HepG2 (cell line): ENCODE measurements around the gene HLA-DOA. TPM values are rescaled to one million over a fixed set of nuclear protein-coding genes. Genes with fewer than 3 reads are reported as not detected.

Experiments
- BRD4 ChIP-seq: sonication (generic); formaldehyde crosslinking; IDR thresholded peaks from 2 replicates; pipeline ENCODE4 v1.4.0; 2020; ENCODE audit warnings: missing genetic modification reagents
- FOXM1 ChIP-seq: sonication (generic); formaldehyde crosslinking; IDR thresholded peaks from 2 replicates; pipeline ENCODE4 v1.5.0; 2020; ENCODE audit warnings: missing genetic modification reagents
- HIVEP1 ChIP-seq: sonication (generic); formaldehyde crosslinking; IDR thresholded peaks from 2 replicates; pipeline ENCODE4 v1.4.0; 2020; ENCODE audit warnings: mild to moderate bottlenecking, missing genetic modification reagents
- NFIC ChIP-seq: IDR thresholded peaks from 2 replicates; pipeline ENCODE4 v1.6.1; 2012; ENCODE audit warnings: mild to moderate bottlenecking, low read length, inconsistent platforms
- RELA ChIP-seq: sonication (generic); formaldehyde crosslinking; IDR thresholded peaks from 2 replicates; pipeline ENCODE4 v1.4.0; 2020; ENCODE audit warnings: missing genetic modification reagents
- TEAD3 ChIP-seq: optimal IDR thresholded peaks from 2 replicates; pipeline ENCODE3; 2016; ENCODE audit warnings: borderline replicate concordance
- ZFP36L1 ChIP-seq: sonication (generic); formaldehyde crosslinking; IDR thresholded peaks from 2 replicates; pipeline ENCODE4 v1.8.0; 2022; ENCODE audit warnings: mild to moderate bottlenecking, missing genetic modification reagents, moderate library complexity
- ZNF225 ChIP-seq: sonication (generic); formaldehyde crosslinking; IDR thresholded peaks from 2 replicates; pipeline ENCODE4 v1.4.0; 2020; ENCODE audit warnings: mild to moderate bottlenecking, missing genetic modification reagents
- ZNF24 ChIP-seq: fragments of 450-650 bp; IDR thresholded peaks from 2 replicates; pipeline ENCODE4 v1.6.1; 2017; ENCODE audit warnings: antibody characterized with exemption, mild to moderate bottlenecking
- ZNF331 ChIP-seq: sonication (generic); formaldehyde crosslinking; IDR thresholded peaks from 2 replicates; pipeline ENCODE4 v1.4.0; 2020; ENCODE audit warnings: missing genetic modification reagents
- ZNF333 ChIP-seq: sonication (generic); formaldehyde crosslinking; IDR thresholded peaks from 2 replicates; pipeline ENCODE4 v1.4.0; 2020; ENCODE audit warnings: mild to moderate bottlenecking, missing genetic modification reagents, borderline replicate concordance
- ZNF564 ChIP-seq: sonication (generic); formaldehyde crosslinking; IDR thresholded peaks from 2 replicates; pipeline ENCODE4 v1.8.1; 2023; ENCODE audit warnings: mild to moderate bottlenecking, missing genetic modification reagents
- ZNF709 ChIP-seq: sonication (generic); formaldehyde crosslinking; IDR thresholded peaks from 2 replicates; pipeline ENCODE4 v1.5.0; 2020; ENCODE audit warnings: mild to moderate bottlenecking, missing genetic modification reagents
- polyA plus RNA-seq, 8 experiments: library from polyadenylated mRNA; depleted of rRNA in 3 of 8; stranded (reverse) in 7 of 8; unstranded in 1 of 8; fragments of >200 nt; fragmentation: Illumina TruSeq in 4 of 8; extraction: Trizol in 4 of 8; gene quantifications; 2 replicates each; pipeline versions ENCODE4 v1.2.1 to v1.2.3, GENCODE V29; 2011 to 2016; ENCODE audit warnings: low read depth in 4 of 8, missing spikeins in 1 of 8, mixed read lengths in 1 of 8; ENCODE audit not compliant: insufficient read depth in 1 of 8
- total RNA-seq, 5 experiments: library from RNA; depleted of rRNA; stranded (reverse); fragments of >200 nt; fragmentation: Illumina TruSeq; extraction: Trizol; gene quantifications; 2 replicates each; pipeline ENCODE4 v1.2.3, GENCODE V29; 2016; ENCODE audit warnings: low read depth in 1 of 5
- TF ChIP-seq, protein P1 (sequence below): sonication (generic); formaldehyde crosslinking; IDR thresholded peaks from 2 replicates; pipeline ENCODE4 v1.5.0; 2020; ENCODE audit warnings: mild to moderate bottlenecking, missing genetic modification reagents, borderline replicate concordance
- TF ChIP-seq, protein P2 (sequence below): sonication (generic); formaldehyde crosslinking; IDR thresholded peaks from 2 replicates; pipeline ENCODE4 v1.5.0; 2020; ENCODE audit warnings: missing genetic modification reagents
- TF ChIP-seq, protein P3 (sequence below): sonication (generic); formaldehyde crosslinking; IDR thresholded peaks from 2 replicates; pipeline ENCODE4 v1.8.0; 2023; ENCODE audit warnings: mild to moderate bottlenecking, missing genetic modification reagents
- TF ChIP-seq, protein P4 (sequence below): sonication (generic); formaldehyde crosslinking; conservative IDR thresholded peaks from 2 replicates; pipeline ENCODE4 v1.4.0; 2020; ENCODE audit warnings: missing genetic modification reagents
- TF ChIP-seq, protein P5 (sequence below): sonication (generic); formaldehyde crosslinking; IDR thresholded peaks from 2 replicates; pipeline ENCODE4 v1.8.1; 2023; ENCODE audit warnings: mild to moderate bottlenecking, moderate library complexity, missing genetic modification reagents

Gene HLA-DOA
- total and polyA plus RNA-seq, 2 of the 13 experiments (the other 11 are each of a cell fraction or from before 2014, with no cell fraction given) = 0.03 to 0.09 TPM

DNA sequence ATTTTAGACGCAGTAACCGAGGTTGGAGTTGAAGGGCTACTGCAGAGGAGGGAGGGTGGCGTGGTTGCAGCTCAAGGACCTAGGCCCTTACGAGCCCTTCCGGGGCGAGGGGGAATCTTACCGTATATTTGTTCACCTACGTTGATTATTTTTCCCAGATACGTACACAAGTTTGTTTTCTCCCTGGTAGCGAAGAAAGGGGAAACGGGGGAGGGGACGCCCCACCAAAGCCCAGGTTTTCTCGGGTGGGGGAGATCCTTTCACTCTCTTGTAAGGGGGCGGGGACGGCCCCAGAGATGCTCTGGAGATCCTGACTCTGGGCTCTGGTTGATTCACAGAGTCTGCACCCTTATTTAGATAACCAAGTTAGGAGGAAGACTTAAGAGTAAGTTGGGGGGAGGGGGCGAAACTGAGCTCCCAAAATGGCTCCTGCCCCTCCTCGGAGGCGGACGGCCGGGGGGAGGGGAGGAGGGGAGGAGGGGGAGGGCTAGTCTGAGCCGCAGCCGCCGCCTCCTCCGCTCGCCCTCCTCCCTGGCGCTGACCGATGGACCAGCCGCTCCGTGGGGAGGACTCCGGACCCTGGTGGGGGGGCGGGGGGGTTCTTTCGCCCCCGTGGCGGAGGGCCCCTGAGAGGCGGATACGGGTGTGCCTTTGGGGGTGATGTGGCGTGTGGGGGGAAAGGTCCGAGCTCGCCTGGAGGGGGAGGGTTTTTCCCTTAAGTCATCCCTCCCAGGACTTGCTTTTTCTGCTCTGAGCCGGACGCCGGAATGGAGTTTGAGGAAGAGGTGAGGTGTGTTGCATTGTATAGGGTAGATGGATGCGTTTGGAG lies 38.8 kb downstream of the HLA-DOA start (continued):
- TF ChIP-seq, protein P1, sequence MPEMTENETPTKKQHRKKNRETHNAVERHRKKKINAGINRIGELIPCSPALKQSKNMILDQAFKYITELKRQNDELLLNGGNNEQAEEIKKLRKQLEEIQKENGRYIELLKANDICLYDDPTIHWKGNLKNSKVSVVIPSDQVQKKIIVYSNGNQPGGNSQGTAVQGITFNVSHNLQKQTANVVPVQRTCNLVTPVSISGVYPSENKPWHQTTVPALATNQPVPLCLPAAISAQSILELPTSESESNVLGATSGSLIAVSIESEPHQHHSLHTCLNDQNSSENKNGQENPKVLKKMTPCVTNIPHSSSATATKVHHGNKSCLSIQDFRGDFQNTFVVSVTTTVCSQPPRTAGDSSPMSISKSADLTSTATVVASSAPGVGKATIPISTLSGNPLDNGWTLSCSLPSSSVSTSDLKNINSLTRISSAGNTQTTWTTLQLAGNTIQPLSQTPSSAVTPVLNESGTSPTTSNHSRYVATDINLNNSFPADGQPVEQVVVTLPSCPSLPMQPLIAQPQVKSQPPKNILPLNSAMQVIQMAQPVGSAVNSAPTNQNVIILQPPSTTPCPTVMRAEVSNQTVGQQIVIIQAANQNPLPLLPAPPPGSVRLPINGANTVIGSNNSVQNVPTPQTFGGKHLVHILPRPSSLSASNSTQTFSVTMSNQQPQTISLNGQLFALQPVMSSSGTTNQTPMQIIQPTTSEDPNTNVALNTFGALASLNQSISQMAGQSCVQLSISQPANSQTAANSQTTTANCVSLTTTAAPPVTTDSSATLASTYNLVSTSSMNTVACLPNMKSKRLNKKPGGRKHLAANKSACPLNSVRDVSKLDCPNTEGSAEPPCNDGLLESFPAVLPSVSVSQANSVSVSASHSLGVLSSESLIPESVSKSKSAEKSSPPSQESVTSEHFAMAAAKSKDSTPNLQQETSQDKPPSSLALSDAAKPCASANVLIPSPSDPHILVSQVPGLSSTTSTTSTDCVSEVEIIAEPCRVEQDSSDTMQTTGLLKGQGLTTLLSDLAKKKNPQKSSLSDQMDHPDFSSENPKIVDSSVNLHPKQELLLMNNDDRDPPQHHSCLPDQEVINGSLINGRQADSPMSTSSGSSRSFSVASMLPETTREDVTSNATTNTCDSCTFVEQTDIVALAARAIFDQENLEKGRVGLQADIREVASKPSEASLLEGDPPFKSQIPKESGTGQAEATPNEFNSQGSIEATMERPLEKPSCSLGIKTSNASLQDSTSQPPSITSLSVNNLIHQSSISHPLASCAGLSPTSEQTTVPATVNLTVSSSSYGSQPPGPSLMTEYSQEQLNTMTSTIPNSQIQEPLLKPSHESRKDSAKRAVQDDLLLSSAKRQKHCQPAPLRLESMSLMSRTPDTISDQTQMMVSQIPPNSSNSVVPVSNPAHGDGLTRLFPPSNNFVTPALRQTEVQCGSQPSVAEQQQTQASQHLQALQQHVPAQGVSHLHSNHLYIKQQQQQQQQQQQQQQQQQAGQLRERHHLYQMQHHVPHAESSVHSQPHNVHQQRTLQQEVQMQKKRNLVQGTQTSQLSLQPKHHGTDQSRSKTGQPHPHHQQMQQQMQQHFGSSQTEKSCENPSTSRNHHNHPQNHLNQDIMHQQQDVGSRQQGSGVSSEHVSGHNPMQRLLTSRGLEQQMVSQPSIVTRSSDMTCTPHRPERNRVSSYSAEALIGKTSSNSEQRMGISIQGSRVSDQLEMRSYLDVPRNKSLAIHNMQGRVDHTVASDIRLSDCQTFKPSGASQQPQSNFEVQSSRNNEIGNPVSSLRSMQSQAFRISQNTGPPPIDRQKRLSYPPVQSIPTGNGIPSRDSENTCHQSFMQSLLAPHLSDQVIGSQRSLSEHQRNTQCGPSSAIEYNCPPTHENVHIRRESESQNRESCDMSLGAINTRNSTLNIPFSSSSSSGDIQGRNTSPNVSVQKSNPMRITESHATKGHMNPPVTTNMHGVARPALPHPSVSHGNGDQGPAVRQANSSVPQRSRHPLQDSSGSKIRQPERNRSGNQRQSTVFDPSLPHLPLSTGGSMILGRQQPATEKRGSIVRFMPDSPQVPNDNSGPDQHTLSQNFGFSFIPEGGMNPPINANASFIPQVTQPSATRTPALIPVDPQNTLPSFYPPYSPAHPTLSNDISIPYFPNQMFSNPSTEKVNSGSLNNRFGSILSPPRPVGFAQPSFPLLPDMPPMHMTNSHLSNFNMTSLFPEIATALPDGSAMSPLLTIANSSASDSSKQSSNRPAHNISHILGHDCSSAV (CRISPR knock-in tag) = no peak
- TF ChIP-seq RELA (CRISPR knock-in tag) = no peak
- TF ChIP-seq FOXM1 (CRISPR knock-in tag) = no peak
- peak; percentile 51; the same call in 1 of the 2 replicates for TF ChIP-seq ZNF564
- TF ChIP-seq, protein P2, sequence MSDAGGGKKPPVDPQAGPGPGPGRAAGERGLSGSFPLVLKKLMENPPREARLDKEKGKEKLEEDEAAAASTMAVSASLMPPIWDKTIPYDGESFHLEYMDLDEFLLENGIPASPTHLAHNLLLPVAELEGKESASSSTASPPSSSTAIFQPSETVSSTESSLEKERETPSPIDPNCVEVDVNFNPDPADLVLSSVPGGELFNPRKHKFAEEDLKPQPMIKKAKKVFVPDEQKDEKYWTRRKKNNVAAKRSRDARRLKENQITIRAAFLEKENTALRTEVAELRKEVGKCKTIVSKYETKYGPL = no peak
- no peak for TF ChIP-seq ZFP36L1
- no peak for TF ChIP-seq ZNF331
- peak; percentile 16; the same call in 1 of the 2 replicates for TF ChIP-seq ZNF709 (CRISPR knock-in tag)
- no peak; the same call in 1 of the 2 replicates for TF ChIP-seq ZNF225 (CRISPR knock-in tag)
- TF ChIP-seq, protein P3, sequence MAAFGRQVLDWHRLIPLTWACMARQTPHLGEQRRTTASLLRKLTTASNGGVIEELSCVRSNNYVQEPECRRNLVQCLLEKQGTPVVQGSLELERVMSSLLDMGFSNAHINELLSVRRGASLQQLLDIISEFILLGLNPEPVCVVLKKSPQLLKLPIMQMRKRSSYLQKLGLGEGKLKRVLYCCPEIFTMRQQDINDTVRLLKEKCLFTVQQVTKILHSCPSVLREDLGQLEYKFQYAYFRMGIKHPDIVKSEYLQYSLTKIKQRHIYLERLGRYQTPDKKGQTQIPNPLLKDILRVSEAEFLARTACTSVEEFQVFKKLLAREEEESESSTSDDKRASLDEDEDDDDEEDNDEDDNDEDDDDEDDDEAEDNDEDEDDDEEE (CRISPR knock-in tag) = no peak
- TF ChIP-seq ZNF333 = peak; percentile 68; the same call in 1 of the 2 replicates
- no peak for TF ChIP-seq ZNF24
- no peak for TF ChIP-seq HIVEP1
- TF ChIP-seq, protein P4, sequence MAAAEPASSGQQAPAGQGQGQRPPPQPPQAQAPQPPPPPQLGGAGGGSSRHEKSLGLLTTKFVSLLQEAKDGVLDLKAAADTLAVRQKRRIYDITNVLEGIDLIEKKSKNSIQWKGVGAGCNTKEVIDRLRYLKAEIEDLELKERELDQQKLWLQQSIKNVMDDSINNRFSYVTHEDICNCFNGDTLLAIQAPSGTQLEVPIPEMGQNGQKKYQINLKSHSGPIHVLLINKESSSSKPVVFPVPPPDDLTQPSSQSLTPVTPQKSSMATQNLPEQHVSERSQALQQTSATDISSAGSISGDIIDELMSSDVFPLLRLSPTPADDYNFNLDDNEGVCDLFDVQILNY (CRISPR knock-in tag) = no peak
- TF ChIP-seq TEAD3 (CRISPR knock-in tag) = peak; percentile 33
- no peak for TF ChIP-seq NFIC
- TF ChIP-seq, protein P5, sequence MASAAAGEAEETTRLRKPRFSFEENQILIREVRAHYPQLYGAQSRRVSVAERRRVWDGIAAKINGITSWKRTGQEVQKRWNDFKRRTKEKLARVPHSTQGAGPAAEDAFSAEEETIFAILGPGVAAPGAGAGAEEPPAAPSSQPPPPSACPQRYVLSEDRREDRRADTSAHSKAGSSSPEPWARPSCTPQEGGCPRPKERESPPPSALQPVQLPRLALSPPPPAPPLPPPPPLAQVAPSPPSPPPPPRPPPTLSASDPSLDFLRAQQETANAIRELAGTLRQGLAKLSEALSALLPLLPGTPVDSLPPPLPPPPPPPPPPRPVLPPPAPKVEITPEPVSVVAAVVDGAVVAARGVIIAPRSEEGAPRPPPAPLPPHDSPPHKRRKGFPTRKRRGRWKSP (CRISPR knock-in tag) = no peak
- peak; percentile 4; the same call in 1 of the 2 replicates for TF ChIP-seq BRD4 (CRISPR knock-in tag)
